ENCODE results near the gene ARL4A.
A peak's percentile ranks its signal among the peaks of the same experiment; 100 is the strongest.

Gene ARL4A

GRCh38 chr7:12719141-12719919 lies 31.9 kb downstream of the ARL4A start:
- CTCF ChIA-PET, result no interaction called here
- no peak for DNase-seq
- Mint-ChIP-seq H3K4me1 (peaks cover 58% of the 10 kb centered on the region), H3K36me3 (no peaks in the 10 kb centered on the region), H3K27ac (no peak overlapping the region), H3K4me3 (no peak overlapping the region), H3K27me3 (no peaks in the 10 kb centered on the region), H3K9me3 (no peaks in the 10 kb centered on the region)

DNA sequence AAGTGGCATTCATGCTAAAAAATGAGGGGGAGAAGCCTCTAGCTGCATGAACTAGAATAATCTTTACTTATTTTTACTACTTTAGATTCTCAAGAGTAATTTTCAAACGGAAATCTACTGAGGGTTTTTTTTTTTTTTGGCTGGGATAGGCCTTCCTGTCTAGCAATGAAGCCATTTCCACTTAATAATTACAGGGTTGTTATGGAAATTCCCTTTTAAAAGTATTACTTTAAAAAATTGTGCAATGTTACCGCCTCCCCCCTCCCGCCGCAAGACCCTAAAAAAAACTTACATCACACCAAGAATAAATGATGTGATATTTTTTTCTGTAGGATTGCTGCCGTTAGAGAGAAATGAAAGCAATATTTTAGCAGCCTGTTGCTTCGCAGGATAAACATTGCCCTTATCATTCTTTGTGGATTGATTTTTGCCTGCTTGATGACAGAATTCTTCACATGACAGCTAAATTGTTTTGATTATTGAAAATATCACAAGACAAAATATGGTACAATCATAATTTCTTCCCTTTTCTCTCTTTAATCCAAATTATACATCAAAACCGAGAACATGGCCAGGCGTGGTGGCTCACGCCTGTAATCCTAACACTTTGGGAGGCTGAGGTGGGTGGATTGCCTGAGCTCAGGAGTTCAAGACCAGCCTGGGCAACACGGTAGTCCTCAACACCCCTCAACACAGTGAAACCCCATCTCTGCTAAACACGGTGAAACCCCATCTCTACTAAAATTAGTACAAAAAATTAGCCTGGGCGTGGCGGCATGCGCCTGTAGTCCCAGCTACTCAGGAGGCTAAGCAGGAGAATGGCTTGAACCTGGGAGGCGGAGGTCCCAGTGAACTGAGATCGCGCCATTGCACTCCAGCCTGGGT lies 32.8 kb downstream of the ARL4A start:
- no peaks in the 10 kb centered on the region for H3K9me3 Mint-ChIP-seq
- CTCF ChIA-PET, result interaction anchor here (1.3 kb wide), 1 partner anchor 33 kb away, joined by 4 read pairs; the partner anchor contains the start of gene ARL4A
- no peak overlapping the region for H3K27ac Mint-ChIP-seq
- no peaks in the 10 kb centered on the region for H3K36me3 Mint-ChIP-seq
- peaks cover 54% of the 10 kb centered on the region for H3K4me1 Mint-ChIP-seq
- no peaks in the 10 kb centered on the region for H3K27me3 Mint-ChIP-seq
- no peak overlapping the region for H3K4me3 Mint-ChIP-seq
- DNase-seq, result no peak

DNA sequence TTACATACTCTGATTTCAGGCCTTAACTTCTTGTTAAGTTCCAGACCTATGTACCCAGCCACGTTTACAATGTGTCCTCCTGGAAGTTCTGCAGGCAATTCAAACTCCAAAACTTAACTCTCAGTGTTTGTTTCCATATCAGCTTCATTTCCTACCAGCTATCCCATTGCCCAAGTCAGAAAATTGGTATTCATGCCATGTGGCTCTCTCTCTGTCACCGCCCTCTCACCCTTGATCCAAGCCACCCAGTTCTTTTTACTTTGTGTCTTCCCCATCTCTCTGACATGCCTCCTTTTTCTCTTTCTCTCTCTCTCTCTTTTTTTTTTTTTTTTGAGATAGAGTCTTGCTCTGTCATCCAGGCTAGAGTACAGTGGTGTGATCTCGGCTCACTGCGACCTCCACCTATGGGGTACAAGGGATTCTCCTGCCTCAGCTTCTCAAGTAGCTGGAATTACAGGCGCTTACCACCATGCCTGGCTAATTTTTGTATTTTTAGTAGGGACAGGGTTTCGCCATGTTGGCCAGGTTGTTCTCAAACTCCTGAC lies 33.9 kb downstream of the ARL4A start:
- Mint-ChIP-seq H3K4me3 (no peak overlapping the region), H3K9me3 (no peaks in the 10 kb centered on the region), H3K27me3 (no peaks in the 10 kb centered on the region), H3K36me3 (no peaks in the 10 kb centered on the region), H3K4me1 (peaks cover 44% of the 10 kb centered on the region), H3K27ac (no peak overlapping the region)
- no peak for DNase-seq
- CTCF ChIA-PET, result interaction anchor here (0.7 to 1.3 kb wide), 2 partner anchors 32 to 34 kb away, joined by 3 to 4 read pairs; partner anchors contain the start of gene ARL4A

GRCh38 chr7:12722136-12722535 lies 34.7 kb downstream of the ARL4A start:
- peaks cover 39% of the 10 kb centered on the region for H3K4me1 Mint-ChIP-seq
- H3K36me3 Mint-ChIP-seq, result no peaks in the 10 kb centered on the region
- peaks cover 4% of the 10 kb centered on the region for H3K27me3 Mint-ChIP-seq
- no peak overlapping the region for H3K27ac Mint-ChIP-seq
- no peak for DNase-seq
- H3K4me3 Mint-ChIP-seq, result no peak overlapping the region
- CTCF ChIA-PET, result no interaction called here
- H3K9me3 Mint-ChIP-seq, result no peaks in the 10 kb centered on the region

GRCh38 chr7:12722636-12723605 lies 35.5 kb downstream of the ARL4A start:
- CTCF ChIA-PET, result no interaction called here
- no peak overlapping the region for H3K4me3 Mint-ChIP-seq
- H3K27ac Mint-ChIP-seq, result peak overlapping the region; percentile 86
- H3K27me3 Mint-ChIP-seq, result peaks cover 4% of the 10 kb centered on the region
- no peaks in the 10 kb centered on the region for H3K9me3 Mint-ChIP-seq
- H3K36me3 Mint-ChIP-seq, result no peaks in the 10 kb centered on the region
- no peak for DNase-seq
- peaks cover 36% of the 10 kb centered on the region for H3K4me1 Mint-ChIP-seq

- CTCF ChIA-PET, result no interaction called here
- no peak overlapping the region for H3K27ac Mint-ChIP-seq
- H3K27me3 Mint-ChIP-seq, result peaks cover 4% of the 10 kb centered on the region
- H3K4me1 Mint-ChIP-seq, result peaks cover 35% of the 10 kb centered on the region
- H3K36me3 Mint-ChIP-seq, result no peaks in the 10 kb centered on the region
- no peak for DNase-seq
- no peaks in the 10 kb centered on the region for H3K9me3 Mint-ChIP-seq
- no peak overlapping the region for H3K4me3 Mint-ChIP-seq
Measured at GRCh38 chr7:12725575-12726316, 38.3 kb downstream of the ARL4A start.

GRCh38 chr7:12726908-12727307 lies 39.5 kb downstream of the ARL4A start:
- no peaks in the 10 kb centered on the region for H3K9me3 Mint-ChIP-seq
- H3K27ac Mint-ChIP-seq, result no peak overlapping the region
- CTCF ChIA-PET, result no interaction called here
- H3K4me1 Mint-ChIP-seq, result peaks cover 40% of the 10 kb centered on the region
- no peak for DNase-seq
- no peaks in the 10 kb centered on the region for H3K36me3 Mint-ChIP-seq
- H3K4me3 Mint-ChIP-seq, result no peak overlapping the region
- H3K27me3 Mint-ChIP-seq, result peaks cover 4% of the 10 kb centered on the region

GRCh38 chr7:12727455-12728191 lies 40.2 kb downstream of the ARL4A start:
- Mint-ChIP-seq H3K4me1 (peaks cover 38% of the 10 kb centered on the region), H3K4me3 (no peak overlapping the region), H3K27ac (no peak overlapping the region), H3K36me3 (no peaks in the 10 kb centered on the region), H3K27me3 (peaks cover 4% of the 10 kb centered on the region), H3K9me3 (no peaks in the 10 kb centered on the region)
- CTCF ChIA-PET, result interaction anchor here (4.7 kb wide), 1 partner anchor 41 kb away, joined by 24 read pairs; the partner anchor contains the start of gene ARL4A
- no peak for DNase-seq

DNA sequence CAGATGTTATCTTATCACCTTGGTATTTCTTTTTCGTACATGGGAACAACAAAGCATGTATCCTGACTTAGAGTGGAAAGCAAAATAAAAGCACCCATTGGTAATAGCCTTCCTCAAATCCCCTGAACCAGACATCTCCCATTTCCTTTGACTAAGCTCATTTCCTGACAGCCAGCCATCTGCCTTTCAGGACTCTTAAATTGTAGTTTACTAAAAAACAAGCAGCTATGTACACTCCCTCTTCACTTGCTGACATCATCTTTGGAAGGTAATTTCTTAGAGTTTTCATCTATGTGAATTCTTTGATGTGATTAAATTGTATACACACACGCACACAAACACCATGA lies 40.7 kb downstream of the ARL4A start:
- Mint-ChIP-seq H3K27ac (no peak overlapping the region), H3K4me1 (peaks cover 32% of the 10 kb centered on the region), H3K9me3 (no peaks in the 10 kb centered on the region), H3K4me3 (no peak overlapping the region), H3K27me3 (peaks cover 4% of the 10 kb centered on the region), H3K36me3 (no peaks in the 10 kb centered on the region)
- no peak for DNase-seq
- CTCF ChIA-PET, result interaction anchor here (4.7 kb wide), 1 partner anchor 41 kb away, joined by 24 read pairs; the partner anchor contains the start of gene ARL4A

DNA sequence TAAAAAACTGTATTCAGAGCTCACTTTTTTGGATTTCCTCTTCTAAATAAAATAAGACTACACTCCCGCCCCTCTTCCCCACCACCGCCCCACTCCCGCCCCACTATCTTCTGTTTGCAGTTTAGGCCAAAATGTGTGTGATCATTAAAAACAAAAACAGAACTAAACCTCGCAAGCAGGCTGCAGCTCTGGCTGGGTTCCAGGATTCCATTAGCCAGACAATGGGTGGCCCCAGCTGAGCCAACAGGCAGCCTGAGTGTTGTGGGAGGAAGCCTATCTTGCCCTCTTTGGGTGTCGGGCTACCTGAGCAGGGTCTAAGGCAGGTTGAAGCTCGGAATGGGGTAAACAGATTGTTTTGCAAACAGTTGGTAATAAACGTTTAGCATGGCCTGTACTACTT lies 41.7 kb downstream of the ARL4A start:
- peaks cover 4% of the 10 kb centered on the region for H3K27me3 Mint-ChIP-seq
- CTCF ChIA-PET, result interaction anchor here (4.7 kb wide), 1 partner anchor 42 kb away, joined by 24 read pairs; the partner anchor contains the start of gene ARL4A
- peaks cover 29% of the 10 kb centered on the region for H3K4me1 Mint-ChIP-seq
- H3K36me3 Mint-ChIP-seq, result no peaks in the 10 kb centered on the region
- no peak overlapping the region for H3K27ac Mint-ChIP-seq
- no peak for DNase-seq
- H3K9me3 Mint-ChIP-seq, result no peaks in the 10 kb centered on the region
- no peak overlapping the region for H3K4me3 Mint-ChIP-seq

DNA sequence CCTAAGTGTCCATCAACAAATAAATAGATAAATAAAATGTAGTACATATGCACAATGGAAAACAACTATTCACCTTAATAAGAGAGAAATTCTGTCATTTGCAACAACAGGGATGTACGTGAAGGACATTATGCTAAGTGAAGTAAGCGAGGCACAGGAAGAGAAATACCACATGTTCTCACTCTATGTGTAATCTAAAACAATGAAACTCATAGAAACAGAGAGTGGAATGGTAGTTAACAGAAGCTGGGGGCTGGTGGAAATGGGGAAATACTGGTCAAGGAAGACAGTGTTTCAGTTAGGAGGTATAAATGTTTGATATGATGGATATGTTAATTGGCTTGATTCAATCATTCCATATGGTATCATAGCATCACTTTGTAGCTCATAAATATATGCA lies 43.1 kb downstream of the ARL4A start:
- H3K27ac Mint-ChIP-seq, result peak overlapping the region; percentile 89
- no peak overlapping the region for H3K4me3 Mint-ChIP-seq
- H3K9me3 Mint-ChIP-seq, result no peaks in the 10 kb centered on the region

GRCh38 chr7:12731214-12731656 lies 43.8 kb downstream of the ARL4A start:
- H3K27me3 Mint-ChIP-seq, result peaks cover 4% of the 10 kb centered on the region
- peak overlapping the region; percentile 89 for H3K27ac Mint-ChIP-seq
- H3K4me3 Mint-ChIP-seq, result peak overlapping the region; percentile 50
- peaks cover 35% of the 10 kb centered on the region for H3K4me1 Mint-ChIP-seq
- H3K9me3 Mint-ChIP-seq, result no peaks in the 10 kb centered on the region
- DNase-seq, result peak; percentile 55
- H3K36me3 Mint-ChIP-seq, result peaks cover 1% of the 10 kb centered on the region
- CTCF ChIA-PET, result interaction anchor here (1.1 to 4.7 kb wide), 3 partner anchors 9 to 44 kb away, joined by 3 to 24 read pairs (median 7); partner anchors contain the start of gene ARL4A

More for the DNA sequence above, 43.1 kb downstream of the ARL4A start:
- Mint-ChIP-seq H3K4me1 (peaks cover 35% of the 10 kb centered on the region), H3K36me3 (peaks cover 1% of the 10 kb centered on the region), H3K27me3 (peaks cover 4% of the 10 kb centered on the region)
- no peak for DNase-seq
- CTCF ChIA-PET, result interaction anchor here (2.6 to 4.7 kb wide), 2 partner anchors 15 to 44 kb away, joined by 7 to 24 read pairs; partner anchors contain the start of gene ARL4A
